NCI-H1694 treated with DMSO at 0.1 percent for 48 hours (cell line): ENCODE results near the gene HINFP.
"Not testable (repeated sequence)": the region's sequence is repeated elsewhere in the genome, so short reads cannot be mapped to it uniquely, and the experiment has no call there.

Experiments used
- DNase-seq: peaks from one replicate; lab custom pipeline; 2025; lab: John Stamatoyannopoulos, UW

The HINFP gene

DNA sequence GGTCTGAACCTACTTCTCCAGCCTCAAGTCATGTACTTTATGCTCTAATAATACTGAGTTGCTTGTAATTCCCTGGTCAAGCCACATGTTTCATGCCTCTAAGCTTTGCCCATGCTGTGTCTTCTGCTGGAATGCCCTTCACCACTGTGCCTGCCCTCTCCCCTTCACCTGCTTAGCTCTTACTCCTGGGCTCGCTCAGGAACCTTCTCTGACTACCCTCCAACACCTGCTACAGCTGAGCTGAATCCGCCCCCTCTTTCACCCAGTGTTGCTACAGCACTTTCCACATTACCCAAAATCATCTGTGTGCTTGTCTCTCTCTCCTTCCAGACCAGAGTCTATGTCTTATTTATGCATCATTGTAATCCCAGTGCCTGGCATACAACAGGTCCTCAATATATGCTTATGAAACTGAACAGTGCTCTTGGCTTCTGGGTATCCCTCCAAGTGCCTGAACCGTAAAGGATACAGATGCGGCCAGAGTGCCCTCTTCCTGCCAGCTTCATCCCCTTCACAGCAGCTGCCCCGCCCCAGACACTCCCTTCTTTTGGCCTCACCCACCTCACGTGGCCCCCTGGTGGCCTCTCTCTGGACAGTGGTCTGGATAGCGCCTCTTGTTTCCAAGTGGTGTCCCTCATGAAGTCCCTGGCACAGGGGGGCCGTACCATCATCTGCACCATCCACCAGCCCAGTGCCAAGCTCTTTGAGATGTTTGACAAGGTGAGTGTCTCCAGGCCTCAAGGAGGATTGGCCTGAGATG, 34.5 kb downstream of the HINFP start:
- DNase-seq, result no peak

DNA sequence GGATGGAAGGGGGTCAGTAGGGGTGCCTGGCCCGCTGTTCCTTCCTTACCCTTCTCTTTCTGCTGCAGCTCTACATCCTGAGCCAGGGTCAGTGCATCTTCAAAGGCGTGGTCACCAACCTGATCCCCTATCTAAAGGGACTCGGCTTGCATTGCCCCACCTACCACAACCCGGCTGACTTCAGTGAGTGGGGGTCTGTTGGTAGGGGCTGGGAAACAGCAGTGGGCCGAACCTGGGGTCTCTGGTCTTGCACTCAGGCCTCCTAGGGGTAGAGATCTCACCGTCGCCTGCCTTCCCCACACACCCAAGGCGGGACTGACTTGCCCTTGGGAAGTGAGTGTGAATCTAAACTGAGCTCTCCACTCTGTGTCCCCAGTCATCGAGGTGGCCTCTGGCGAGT, 35.1 kb downstream of the HINFP start:
- no peak for DNase-seq

DNA sequence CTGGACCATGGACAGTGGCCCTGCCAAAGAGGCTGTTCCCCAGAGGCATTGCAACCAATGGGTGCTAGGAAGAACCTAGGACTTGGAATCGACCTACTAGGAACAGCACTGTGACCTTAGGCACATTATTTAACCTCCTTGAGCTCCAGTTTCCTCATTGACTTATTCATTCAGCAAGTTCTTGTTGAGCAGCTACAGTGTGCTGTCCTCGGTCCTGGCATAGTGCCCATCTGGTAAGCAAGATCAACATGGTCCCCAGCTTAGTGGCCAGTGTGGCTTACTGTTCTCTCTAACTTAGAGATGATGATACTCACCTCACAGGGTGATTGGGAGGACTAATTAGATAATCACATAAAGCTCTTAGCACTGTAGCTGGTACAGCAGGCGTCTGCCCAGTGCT, 35.7 kb downstream of the HINFP start:
- DNase-seq, result no peak

DNA sequence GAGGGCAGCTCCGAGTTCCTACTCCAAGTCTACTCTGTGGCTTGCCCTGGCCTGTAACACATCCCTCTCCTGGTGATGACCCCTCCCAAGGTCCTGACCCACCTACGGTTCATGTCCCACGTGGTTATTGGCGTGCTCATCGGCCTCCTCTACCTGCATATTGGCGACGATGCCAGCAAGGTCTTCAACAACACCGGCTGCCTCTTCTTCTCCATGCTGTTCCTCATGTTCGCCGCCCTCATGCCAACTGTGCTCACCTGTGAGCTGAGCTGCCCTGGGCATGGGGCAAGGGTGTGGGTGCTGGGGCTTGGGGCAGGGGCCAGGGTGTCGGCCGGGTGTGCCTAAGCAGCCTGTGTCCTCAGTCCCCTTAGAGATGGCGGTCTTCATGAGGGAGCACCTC, 37.1 kb downstream of the HINFP start:
- DNase-seq, result no peak

DNA sequence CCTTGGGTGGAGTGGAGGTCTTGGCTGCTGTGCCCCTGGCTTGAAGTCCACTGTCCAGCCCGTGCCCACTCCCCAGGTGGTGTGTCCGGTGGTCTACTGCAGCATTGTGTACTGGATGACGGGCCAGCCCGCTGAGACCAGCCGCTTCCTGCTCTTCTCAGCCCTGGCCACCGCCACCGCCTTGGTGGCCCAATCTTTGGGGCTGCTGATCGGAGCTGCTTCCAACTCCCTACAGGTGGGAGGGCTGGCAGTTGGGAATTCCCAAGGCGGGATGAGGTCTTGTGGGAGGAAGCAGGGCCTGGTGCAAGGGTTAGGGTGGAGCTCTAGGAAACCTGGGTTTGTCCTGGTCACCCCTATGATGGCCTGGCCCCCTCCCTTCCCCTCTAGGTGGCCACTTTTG, 38.8 kb downstream of the HINFP start:
- DNase-seq, result no peak

DNA sequence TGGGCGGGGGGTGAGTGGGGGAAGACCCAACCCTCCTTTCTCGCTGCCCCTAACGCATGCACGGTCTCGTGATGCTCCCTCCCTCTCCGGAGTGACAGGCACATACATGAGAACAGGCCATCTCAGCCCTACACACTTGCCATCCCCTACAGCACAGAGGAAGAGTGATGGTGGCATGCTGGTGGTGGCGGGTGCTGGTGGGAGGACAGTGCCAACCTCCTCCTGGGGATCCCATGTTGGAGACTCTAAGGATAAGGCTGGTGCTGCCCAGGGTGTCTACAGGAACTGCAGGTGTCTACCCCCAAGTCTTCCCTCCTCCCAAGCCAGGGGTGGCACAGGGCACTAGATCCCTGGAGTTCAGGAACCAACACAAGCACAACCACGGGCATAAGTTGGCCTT, 40.5 kb downstream of the HINFP start:
- DNase-seq, result no peak

DNA sequence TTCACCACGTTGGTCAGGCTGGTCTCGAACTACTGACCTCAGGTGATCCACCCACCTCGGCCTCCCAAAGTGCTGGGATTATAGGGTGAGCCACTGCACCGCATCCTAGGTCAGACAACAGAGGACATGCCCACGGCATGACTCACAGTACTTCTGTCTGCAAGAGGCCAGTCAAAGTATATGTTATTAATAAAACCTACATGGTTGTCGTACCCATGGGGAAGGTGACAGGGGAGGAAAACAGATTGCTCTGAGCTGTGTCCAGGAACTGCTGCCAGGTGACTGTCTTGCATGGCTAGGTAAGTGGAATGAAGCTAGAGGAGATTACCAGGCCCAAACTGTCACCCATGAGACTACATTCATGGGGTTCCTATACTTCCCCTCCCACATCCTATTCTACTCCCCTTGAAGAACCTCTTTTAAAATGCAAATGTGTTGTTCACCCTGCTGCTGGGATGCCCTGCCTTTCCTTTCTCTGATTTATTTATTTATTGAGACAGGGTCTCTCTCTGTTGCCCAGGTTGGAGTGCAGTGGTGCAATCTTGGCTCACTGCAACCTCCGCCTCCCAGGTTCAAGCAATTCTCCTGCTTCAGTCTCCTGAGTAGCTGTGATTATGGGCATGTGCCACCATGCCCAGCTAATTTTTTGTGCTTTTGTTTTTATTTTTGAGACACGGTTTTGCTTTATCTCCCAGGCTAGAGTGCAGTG, 45.1 kb downstream of the HINFP start:
- no peak for DNase-seq

DNA sequence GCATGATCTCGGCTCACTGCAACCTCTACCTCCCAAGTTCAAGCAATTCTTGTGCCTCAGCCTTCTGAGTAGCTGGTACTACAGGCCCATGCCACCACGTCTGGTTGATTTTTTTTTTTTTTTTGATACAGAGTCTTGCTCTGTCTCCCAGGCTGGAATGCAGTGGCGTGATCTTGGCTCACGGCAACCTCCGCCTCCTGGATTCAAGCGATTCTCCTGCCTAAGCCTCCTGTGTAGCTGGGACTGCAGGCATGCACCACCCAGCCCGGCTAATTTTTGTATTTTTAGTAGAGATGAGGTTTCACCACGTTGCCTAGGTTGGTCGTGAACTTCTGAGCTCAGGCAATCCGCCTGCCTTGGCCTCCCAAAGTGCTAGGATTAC, 45.7 kb downstream of the HINFP start:
- DNase-seq, result not testable (repeated sequence)

DNA sequence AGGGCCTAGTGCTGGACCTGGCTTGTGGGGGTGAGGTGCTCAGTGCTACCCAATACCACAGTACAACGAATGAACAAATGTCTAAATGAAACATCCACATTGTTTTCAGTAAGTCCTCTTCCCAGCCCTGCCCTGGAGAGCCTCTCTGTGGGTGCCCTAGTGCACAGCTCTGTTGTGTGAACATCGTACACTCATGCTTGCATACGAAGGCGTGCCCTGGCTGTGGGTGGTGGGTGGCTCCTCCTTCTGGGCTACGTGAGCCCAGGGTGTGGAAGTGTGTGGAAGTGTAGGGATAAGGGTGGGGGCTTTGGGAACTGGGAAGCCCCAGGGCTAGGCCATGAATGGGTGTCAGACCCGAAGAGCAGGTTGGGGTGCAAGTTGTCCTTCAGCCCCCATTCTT, 46.6 kb downstream of the HINFP start:
- no peak for DNase-seq

DNA sequence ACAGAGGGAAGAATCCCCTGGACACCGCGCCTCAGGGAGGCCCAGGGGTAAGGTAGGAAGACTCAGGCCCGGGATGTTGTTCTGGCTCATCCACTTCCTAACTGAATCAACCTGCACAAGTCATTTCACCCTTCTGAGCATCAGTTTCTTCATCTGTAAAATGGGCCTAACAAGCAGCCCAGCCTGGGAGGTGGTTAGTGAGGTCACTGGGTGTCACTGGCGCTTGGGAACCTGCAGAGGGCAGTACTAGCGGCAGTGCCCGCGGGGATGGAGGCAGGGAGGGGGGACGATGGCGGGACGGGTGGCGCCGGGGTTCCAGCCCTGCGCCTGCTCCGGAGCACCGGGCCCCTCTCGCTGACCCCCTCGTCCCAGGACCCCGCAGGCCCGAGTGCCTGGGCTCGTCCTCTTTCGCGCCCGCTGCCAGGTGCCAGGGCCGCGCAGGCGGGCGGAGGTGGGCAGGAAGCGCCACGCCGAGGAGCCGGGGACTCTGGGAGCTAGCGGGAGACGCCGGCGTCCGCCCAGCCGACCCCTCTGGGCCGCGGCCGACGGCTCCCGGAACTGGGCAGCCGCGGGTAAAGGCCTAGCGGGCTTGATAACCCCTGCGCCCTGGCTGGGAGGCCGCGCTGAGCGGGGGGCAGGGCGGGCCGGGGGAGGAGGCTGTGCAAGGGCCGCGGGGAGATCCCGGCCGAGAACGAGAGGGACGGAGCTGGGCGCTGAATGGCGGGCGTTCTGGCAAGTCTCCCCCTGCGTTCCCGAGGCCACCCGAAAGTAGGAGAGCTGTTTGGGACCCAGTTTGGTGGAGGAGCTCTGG, 47.3 kb downstream of the HINFP start, which contains the start of gene NLRX1:
Gene NLRX1, plus strand, starts transcription at position 255 of the 811 bp plus-strand sequence. CDS start 2,679 bp downstream, outside the sequence.
- peak; percentile 9 for DNase-seq

DNA sequence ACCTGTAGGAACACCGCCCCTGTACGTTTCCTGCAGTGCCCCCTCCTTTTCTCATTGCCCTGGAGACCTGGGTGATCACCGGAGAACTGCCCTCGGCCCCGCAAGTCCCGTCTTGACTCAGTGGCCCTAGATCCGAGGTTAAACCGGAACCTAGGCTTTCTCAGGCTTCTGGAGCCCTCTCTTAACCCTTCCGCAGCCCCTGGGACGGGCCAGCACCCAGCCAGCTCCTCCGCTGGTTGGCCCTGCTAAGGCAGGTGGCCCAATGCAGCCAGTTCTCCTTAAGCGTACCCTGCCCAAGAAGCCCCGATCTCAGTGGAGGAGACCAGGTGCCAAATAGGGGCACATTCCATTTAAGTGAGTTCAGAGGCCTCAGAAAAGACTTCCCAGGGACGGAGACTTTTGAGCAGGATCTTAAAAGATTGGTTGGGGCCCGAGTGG, 47.9 kb downstream of the HINFP start:
- no peak for DNase-seq

DNA sequence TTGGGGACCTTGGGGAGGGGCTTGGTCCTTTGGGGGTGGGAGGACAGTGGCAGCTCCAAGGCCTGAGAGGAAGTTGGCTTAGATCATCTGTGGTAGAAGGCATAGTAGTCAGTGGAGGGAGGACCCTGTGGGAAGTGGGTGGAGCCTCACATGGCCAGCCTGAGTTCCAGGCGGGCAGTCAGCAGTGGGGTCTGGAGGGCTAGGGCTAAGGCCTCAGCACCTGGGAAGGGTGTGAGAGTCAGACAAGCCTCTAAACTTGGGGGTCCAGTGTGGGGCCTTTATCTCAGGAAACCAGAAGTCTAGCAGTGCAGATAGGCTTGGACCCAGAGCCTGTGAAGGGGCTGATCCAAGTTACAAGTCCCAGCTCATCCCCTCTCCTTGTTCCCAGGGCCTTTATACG, 51.1 kb downstream of the HINFP start:
- no peak for DNase-seq

DNA sequence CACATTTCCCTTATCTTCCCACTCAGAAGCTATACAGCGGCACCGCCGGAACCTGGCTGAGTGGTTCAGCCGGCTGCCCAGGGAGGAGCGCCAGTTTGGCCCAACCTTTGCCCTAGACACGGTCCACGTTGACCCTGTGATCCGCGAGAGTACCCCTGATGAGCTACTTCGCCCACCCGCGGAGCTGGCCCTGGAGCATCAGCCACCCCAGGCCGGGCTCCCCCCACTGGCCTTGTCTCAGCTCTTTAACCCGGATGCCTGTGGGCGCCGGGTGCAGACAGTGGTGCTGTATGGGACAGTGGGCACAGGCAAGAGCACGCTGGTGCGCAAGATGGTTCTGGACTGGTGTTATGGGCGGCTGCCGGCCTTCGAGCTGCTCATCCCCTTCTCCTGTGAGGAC, 52.1 kb downstream of the HINFP start:
- DNase-seq, result no peak

DNA sequence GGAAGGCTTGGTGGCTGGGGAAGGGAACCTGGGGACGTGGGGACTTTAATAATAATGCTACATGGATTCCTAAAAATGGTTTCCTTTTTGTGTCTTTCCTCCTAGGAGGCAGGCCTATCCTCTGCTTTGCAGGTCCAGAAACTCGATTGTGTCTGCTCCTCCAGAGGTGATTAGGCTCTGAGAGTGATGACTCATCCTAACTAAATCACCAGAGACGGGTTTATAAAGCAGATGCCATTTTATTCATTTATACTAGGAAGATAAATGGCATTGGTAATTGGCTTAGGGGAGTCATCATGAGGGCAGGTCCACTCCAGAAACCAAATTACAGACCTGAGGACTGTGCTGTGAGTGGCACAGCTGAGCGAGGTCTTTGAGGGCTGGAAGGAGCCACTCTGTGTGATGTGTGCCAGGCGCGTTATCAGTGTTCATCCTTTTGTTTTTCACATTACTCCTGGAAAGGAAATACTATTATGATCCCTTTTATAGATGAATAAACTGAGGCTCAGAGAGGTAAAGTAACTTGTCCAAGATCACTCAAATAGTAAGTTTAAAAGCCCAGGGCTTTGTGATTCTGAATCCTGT, 54.2 kb downstream of the HINFP start:
- no peak for DNase-seq

DNA sequence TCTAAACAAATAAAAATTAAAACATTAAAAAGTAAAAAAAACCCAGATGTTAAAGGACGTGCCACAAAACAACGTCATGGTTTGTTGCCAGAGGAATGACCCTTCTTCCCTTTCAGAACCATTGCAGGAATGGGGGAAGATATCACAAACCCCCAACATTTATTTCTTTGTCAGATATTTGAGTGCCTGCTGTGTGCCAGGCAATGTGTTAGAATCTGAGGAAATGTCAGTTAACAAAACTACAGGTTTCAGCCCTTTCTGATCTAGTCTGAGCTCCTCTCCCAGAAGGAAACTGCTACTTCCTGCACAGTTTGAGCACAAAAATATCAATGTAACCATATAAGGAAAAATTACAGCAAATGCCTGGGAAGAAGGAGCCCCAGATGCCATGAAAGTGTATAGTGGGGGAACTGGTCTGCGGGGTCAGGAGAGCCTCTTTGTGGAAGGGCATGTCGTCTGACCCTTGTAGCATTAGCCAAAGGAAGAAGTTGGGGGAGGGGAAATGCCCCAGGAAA, 56.8 kb downstream of the HINFP start:
- no peak for DNase-seq

DNA sequence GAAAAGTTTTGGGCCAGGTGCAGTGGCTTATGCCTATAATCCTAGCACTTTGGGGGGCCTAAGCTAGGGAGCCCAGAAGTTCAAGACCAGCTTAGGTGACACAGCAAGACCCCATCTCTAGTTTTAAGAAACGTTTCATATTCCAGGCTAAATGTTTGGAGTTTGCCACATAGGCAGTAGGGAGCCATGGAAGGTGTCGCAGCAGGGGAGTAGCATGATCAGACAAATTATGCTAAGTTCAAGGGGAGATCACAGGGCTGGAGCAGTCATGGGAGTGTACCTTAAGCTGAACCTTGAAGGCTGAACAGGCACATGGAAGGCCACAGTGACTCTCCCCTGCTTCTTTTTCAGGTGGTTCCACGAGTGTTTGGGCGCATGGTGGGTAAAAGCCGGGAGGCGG, 58.0 kb downstream of the HINFP start:
- no peak for DNase-seq

DNA sequence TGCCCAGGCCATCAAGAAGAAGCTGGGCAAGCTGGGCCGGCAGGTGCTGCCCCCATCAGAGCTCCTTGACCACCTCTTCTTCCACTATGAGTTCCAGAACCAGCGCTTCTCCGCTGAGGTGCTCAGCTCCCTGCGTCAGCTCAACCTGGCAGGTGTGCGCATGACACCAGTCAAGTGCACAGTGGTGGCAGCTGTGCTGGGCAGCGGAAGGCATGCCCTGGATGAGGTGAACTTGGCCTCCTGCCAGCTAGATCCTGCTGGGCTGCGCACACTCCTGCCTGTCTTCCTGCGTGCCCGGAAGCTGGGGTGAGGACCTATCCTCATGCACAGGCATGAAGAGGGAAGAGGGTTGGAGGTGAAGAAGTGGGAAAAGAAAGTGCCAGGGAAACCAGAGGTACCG, 58.6 kb downstream of the HINFP start:
- DNase-seq, result no peak

DNA sequence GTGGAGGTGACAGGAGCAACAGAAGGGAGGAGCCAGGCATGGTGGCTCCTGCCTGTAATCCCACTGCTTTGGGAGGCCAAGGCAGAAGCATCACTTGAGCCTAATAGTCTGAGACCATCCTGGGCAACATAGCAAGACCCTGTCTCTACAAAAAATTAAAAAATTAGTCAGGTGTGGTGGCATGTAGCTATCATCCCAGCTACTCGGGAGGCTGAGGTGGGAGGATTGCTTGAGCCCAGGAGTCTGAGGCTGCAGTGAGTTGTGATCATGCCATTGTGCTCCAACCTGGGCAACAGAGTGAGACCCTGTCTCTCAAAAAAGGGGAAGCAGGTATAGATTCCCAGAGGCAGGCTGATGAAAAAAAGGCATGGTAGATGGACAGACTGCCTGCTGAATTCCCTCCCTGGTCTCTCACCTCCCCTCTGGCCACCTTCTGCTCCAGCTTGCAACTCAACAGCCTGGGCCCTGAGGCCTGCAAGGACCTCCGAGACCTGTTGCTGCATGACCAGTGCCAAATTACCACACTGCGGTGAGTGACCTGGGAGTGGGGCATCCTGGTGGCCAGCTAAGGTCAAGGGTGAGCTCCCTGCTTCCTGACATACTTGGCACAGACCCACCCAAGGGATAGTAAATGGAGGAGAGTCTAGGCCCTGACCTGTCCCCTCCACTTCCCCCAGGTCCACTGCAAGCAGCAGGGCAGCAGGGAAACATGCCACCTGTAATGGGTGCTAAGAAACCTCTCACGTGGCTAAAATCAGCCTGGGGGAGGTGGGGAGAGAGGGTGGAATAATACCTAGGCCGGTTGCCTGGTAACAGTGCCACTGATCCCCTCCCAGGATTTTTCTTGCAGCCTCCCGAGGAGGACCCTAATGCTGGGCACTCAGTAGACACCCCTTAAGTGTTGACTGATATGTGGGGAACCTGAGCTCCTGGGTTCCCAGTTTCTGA, 59.6 kb downstream of the HINFP start:
- no peak for DNase-seq

DNA sequence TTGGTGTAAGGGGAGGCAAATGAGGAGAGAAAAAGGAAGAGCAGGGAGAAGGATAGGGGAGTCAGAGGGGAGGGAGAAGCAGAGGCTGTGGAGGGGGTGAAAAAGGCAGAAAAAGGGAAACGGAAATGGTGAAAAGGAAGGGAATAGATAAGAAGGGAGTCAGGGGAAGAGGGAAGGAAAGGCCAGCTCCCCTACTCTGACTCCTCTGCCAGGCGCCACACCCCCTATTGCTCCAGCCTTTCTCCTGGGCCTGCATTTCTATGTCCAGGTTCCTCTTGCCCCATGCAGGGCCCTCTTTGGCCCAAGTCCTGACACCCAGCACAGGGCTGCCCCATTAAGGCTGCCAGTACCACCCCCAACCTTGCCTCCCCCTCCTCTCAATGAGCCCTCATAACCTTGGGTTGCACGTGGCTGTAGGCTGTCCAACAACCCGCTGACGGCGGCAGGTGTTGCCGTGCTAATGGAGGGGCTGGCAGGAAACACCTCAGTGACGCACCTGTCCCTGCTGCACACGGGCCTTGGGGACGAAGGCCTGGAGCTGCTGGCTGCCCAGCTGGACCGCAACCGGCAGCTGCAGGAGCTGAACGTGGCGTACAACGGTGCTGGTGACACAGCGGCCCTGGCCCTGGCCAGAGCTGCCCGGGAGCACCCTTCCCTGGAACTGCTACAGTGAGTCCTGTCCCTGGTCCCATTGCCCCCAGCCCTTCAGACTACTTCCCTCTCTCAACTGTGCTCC, 60.5 kb downstream of the HINFP start:
- DNase-seq, result no peak

DNA sequence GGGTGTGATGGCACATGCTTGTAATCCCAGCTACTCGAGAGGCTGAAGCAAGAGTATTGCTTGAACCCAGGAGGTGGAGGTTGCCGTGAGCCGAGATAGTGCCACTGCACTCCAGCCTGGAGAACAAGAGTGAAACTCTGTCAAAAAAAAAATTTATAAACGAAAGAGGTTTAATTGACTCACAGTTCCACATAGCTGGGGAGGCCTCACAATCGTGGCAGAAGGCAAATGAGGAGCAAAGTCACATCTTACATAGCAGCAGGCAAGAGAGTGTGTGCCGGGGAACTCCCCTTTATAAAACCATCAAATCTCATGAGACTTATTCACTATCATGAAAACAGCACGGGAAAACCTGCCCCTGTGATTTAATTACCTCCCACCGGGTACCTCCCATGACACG, 63.0 kb downstream of the HINFP start:
- DNase-seq, result not testable (repeated sequence)
